HG02852 (cell line): Measurements from ENCODE around the gene SNX2.

Experiments
- ATAC-seq: cut with Tn5 transposase; IDR thresholded peaks from one replicate; pipeline ENCODE4 v1.9.1; 2021; ENCODE audit warnings: mild to moderate bottlenecking, moderate library complexity; ENCODE audit not compliant: unreplicated experiment

SNX2 gene

GRCh38 chr5:122772446-122772845, 2.4 kb upstream of the SNX2 start:
- no peak for ATAC-seq

GRCh38 chr5:122773619-122774018, 1.3 kb upstream of the SNX2 start:
- ATAC-seq: no peak

GRCh38 chr5:122774519-122774860, 390 bp upstream of the SNX2 start:
- ATAC-seq: peak; percentile 21

DNA sequence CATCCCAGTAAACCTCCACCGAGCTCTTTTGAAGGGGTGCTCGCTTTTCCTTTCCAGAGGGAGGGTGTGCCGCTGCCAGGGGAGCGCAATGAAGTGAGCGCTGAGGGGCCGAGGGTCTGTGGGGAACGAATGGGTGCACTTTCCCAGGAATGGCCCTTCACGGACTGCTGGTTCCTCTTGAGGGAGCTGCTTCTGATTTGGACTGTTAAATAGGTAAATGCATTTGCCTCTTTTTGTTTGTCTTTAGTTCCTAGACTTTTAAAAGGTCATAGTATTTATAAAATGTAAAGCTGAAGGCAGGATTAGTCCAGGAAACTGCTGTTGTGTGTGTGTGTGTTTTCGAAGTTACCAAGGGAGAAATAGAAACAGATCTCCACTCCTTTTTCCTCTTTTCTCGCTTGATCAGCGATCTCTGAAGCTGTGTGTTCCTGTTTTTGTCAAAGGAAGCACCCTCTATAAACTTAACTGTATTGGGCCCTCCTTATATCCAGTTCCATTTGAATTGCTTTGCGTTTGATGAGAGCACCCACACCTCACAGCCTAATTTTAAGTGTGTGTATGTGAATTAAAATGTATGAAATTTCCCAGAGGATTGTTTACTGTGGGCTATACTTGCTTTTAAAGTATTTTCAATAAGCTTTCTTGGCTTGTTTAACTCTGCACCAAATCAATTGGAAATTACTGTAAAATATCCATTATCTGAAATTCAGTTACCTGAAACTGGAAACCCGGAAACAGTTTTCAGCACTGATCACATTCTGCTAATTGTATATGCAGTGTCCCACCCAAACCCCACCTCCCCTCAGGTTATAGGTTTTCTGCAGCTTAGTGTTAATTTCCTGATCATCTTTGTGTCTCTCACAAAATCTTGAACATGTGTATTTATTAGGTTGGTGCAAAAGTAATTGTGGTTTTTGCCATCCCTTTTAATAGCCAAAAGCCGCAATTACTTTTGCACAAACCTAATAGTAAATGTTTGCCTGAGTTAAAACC, 966 bp downstream of the SNX2 start:
- ATAC-seq: no peak

GRCh38 chr5:122778157-122778556, 3.3 kb downstream of the SNX2 start:
- ATAC-seq: no peak

- no peak for ATAC-seq
Measured at GRCh38 chr5:122779451-122779850, 4.6 kb downstream of the SNX2 start.

DNA sequence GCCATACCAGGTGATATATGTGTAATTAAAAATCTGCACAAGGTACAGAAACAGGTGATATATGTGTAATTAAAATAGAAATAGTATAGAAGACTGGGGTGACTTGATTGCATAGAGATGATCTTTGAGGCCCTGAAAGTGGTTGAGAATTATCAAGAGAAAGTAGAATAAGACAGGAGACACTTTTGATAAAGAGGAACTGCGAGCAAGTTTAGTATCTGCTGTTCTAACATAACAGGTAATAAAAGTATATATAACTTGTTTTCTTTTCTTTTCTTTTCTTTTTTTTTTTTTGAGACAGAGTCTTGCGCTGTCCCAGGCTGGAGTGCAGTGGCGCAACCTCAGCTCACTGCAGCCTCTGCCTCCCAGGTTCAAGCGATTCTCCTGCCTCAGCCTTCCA, 5.4 kb downstream of the SNX2 start:
- peak; percentile 44 for ATAC-seq

DNA sequence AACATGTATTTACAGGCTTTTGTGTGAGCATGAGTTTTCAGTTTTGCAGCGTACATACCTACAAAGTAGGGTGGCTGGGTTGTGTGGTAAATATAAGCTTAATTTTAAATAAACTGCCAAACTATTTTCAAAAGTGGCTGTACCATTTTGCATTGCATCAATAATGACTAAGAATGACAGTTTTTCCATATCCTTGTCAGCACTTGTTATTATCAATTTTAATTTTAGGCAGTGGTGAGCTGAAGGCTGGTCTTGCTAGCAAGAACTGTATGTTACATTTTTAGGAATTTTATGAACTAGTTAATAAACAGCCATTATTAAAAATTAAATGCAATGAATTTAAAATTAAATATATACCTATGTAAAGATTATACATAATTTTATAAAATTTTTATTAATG, 6.6 kb downstream of the SNX2 start:
- no peak for ATAC-seq

GRCh38 chr5:122785294-122785693, 10.4 kb downstream of the SNX2 start:
- no peak for ATAC-seq

DNA sequence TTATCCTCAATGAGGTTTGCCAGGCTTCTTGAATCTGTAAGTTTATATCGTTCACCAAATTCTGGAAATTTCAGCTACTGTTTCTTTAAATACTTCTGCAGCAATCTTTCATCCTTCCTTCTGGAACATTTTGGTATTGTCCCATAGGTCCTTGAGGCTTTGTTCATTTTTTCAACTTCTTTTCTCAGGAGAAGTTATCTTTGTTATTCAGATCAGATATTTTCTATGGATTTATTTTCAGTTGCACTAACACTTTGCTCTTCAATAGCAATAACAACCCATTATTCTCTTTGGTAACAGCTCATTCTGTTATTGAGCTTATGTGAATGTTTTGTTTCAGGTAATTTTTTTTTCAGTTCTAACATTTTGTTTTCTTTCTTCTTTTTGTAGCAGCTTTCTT, 13.5 kb downstream of the SNX2 start:
- no peak for ATAC-seq

- ATAC-seq: peak; percentile 59
Measured at GRCh38 chr5:122788996-122789395, 14.1 kb downstream of the SNX2 start.

DNA sequence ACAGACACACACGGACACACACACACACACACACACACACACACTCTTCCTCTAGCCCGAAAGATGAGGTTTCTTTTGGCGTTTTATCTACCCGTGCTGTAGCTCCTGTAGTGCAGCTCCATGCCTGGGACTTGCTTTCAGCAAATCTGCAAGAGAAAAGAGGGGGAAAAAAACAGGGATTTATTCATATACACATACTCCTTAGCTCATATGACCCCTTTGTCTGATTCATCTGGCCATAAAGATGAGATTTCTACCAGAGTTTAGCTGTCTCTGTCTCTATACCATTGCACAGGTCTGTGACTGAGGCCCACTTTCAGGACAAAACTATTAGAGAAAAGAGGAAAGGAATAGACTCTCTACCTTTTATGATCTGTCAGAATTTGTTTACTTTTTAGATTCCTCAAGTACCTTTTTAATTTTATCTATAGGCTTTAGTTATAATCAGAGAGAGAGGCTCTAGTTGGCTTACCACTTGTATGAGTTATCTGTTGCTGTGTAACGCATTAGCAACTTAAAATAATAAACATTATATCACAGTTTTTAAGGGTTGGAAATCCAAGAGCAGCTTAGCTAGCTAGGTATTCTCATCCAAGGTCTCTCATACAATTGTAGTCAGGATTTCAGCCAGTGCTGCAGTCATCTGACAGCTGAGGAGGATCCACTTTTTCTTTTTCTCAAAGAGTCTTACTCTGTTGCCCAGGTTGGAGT, 14.7 kb downstream of the SNX2 start:
- ATAC-seq: no peak

DNA sequence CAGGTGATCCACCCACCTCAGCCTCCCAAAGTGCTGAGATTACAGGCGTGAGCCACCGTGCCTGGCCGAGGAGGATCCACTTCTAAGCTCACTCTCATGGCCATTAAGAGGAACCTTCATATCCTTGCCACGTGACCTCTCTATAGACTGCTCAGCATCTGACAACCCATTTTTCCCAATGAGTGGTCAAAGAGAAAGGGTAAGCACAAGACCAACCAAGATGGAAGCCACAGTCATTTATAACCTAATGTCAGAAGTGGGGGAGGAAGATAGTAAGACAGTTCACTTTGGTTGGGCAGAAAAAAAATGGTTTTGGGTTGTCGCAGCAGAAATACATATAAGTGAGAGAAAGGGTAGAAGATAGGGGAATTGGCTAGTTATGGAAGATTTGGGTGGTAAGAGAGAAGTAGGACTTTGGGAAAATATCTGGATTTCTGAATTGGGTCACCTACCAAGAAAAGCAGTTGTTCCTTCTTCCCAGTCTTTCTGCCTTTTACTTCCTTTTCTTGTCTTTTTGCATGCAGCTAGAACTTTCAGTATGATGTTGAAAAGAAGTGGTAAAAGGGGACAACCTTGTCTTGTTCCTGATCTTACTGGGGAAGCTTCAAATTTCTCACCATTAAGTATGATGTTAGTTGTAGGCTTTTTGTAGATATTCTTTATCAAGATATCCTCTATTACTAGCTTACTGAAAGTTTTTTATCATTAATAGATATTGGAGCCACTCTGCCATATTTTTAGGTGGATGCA, 15.6 kb downstream of the SNX2 start:
- ATAC-seq: no peak

GRCh38 chr5:122805481-122805880, 30.6 kb downstream of the SNX2 start:
- ATAC-seq: no peak

- no peak for ATAC-seq
Measured at GRCh38 chr5:122810405-122810804, 35.5 kb downstream of the SNX2 start.

GRCh38 chr5:122815218-122815767, 40.4 kb downstream of the SNX2 start:
- no peak for ATAC-seq

GRCh38 chr5:122816756-122817155, 41.9 kb downstream of the SNX2 start:
- ATAC-seq: no peak

DNA sequence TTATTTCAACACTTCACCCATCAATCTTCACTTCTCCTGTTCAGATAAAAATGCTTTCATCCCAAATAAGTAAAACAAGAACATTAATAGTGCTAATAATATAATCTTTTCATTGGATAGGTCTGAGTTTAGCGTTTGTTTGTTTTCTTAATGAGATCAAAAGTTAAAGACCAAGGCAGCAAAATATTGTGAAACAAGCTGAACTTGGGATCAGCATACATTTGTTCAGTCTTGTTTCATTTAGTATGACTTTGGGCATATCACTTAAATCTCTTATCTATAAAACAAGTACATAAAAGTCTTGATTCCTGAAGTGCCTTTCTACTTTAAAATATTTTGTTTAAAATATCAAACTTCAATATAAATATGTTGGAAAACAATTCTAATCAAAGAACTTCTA, 57.1 kb downstream of the SNX2 start:
- no peak for ATAC-seq

DNA sequence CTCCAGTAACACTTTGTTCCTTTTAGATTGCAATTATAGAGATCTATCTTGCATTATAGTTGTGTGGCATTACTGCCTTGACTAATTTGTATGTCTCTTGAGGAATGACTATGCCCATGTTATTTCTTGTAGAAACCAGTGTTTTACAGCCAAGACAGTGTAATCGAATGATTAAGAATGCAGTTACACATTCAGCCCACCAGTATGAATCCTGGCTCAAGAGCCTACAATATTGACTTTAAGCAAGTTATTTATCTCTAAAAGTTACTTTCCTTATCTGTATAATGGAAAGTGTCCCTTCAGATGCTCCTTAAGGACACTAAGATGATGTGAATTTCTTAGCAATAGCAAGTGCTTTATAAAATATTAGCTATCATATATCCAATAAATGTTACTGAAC, 60.8 kb downstream of the SNX2 start:
- ATAC-seq: no peak

GRCh38 chr5:122836947-122837346, 62.1 kb downstream of the SNX2 start:
- no peak for ATAC-seq

- no peak for ATAC-seq
Measured at GRCh38 chr5:122839731-122840130, 64.9 kb downstream of the SNX2 start.
